Kidney tubule cell (primary cell): ENCODE data around the gene HELZ.
"Not testable (repeated sequence)": the region's sequence is repeated elsewhere in the genome, so short reads cannot be mapped to it uniquely, and the experiment has no call there.

ENCODE experiments used
- DNase-seq: peaks from one replicate; pipeline ENCODE4 v3.0.0-alpha.2; 2018; ENCODE audit warnings: low spot score

The HELZ gene

GRCh38 chr17:67115401-67115800, 129.6 kb downstream of the HELZ start:
- no peak for DNase-seq

- DNase-seq = peak; percentile 66
Measured at GRCh38 chr17:67113486-67113885, 131.5 kb downstream of the HELZ start.

GRCh38 chr17:67111808-67112207, 133.2 kb downstream of the HELZ start:
- no peak for DNase-seq

GRCh38 chr17:67111327-67111726, 133.7 kb downstream of the HELZ start:
- no peak for DNase-seq

GRCh38 chr17:67110619-67111018, 134.4 kb downstream of the HELZ start:
- no peak for DNase-seq

- DNase-seq = no peak
Measured at GRCh38 chr17:67109111-67109510, 135.9 kb downstream of the HELZ start.

- DNase-seq = no peak
Measured at GRCh38 chr17:67107811-67108775, 136.9 kb downstream of the HELZ start.

- peak; percentile 13 for DNase-seq
Measured at GRCh38 chr17:67107171-67107570, 137.8 kb downstream of the HELZ start.

- DNase-seq = peak; percentile 8
Measured at GRCh38 chr17:67105213-67105612, 139.8 kb downstream of the HELZ start.

- not testable (repeated sequence) for DNase-seq
Measured at GRCh38 chr17:67104641-67105040, 140.4 kb downstream of the HELZ start.

GRCh38 chr17:67098006-67098405, 147.0 kb downstream of the HELZ start:
- DNase-seq = no peak

GRCh38 chr17:67096609-67097008, 148.4 kb downstream of the HELZ start:
- DNase-seq = no peak

GRCh38 chr17:67095803-67096202, 149.2 kb downstream of the HELZ start:
- DNase-seq = peak; percentile 41

GRCh38 chr17:67095291-67095690, 149.7 kb downstream of the HELZ start:
- peak; percentile 80 for DNase-seq

GRCh38 chr17:67093348-67093747, 151.6 kb downstream of the HELZ start:
- DNase-seq = no peak

GRCh38 chr17:67092710-67093109, 152.3 kb downstream of the HELZ start:
- not testable (repeated sequence) for DNase-seq

- DNase-seq = no peak
Measured at GRCh38 chr17:67092291-67092690, 152.7 kb downstream of the HELZ start.

GRCh38 chr17:67090341-67090740, 154.7 kb downstream of the HELZ start:
- DNase-seq = no peak

GRCh38 chr17:67088639-67089038, 156.4 kb downstream of the HELZ start:
- DNase-seq = no peak

- no peak for DNase-seq
Measured at GRCh38 chr17:67085406-67085805, 159.6 kb downstream of the HELZ start.

- DNase-seq = no peak
Measured at GRCh38 chr17:67082107-67082506, 162.9 kb downstream of the HELZ start.

- DNase-seq = no peak
Measured at GRCh38 chr17:67080804-67081203, 164.2 kb downstream of the HELZ start.

GRCh38 chr17:67079491-67079890, 165.5 kb downstream of the HELZ start:
- DNase-seq = no peak

- DNase-seq = no peak
Measured at GRCh38 chr17:67078292-67078691, 166.7 kb downstream of the HELZ start.
